Measurements from ENCODE around the gene IL34. TPM values are rescaled to one million over a fixed set of nuclear protein-coding genes. Genes with fewer than 3 reads are reported as not detected.
"Not testable (repeated sequence)": the region's sequence is repeated elsewhere in the genome, so short reads cannot be mapped to it uniquely, and the experiment has no call there.

IL34 gene
- polyA plus RNA-seq, 1 experiment = 3.0 TPM

GRCh38 chr16:70632273-70632672 is 14.1 kb upstream of the IL34 start:
- peaks cover 6% of the 10 kb centered on the region for H3K9me3 ChIP-seq (ENCODE audit: control insufficient read depth, insufficient read depth, low read length)
- TF ChIP-seq CTCF (IDR thresholded peaks at IDR 0.05; ENCODE audit: low read depth, low read length) = no peak
- no peak overlapping the region for H3K27ac ChIP-seq (ENCODE audit: low read depth, low read length)
- ChIA-PET POLR2A (no interaction called here), CTCF (no interaction called here)
- DNase-seq (ENCODE audit: low read depth, low spot score) = no peak
- no peaks in the 10 kb centered on the region for H3K27me3 ChIP-seq (ENCODE audit: control insufficient read depth, insufficient read depth, low read length)
- H3K4me3 ChIP-seq (ENCODE audit: low read depth, low read length) = no peak overlapping the region

- H3K4me3 ChIP-seq (ENCODE audit: low read depth, low read length); H3K9me3 ChIP-seq (ENCODE audit: control insufficient read depth, insufficient read depth, low read length); CTCF ChIA-PET; DNase-seq (ENCODE audit: low read depth, low spot score); POLR2A ChIA-PET; H3K27me3 ChIP-seq (ENCODE audit: control insufficient read depth, insufficient read depth, low read length); H3K27ac ChIP-seq (ENCODE audit: low read depth, low read length): not testable (repeated sequence)
These were observed 12.7 kb upstream of the IL34 start for GRCh38 chr16:70633617-70634016.

- Histone ChIP-seq H3K9me3 (ENCODE audit: control insufficient read depth, insufficient read depth, low read length) (peaks cover 6% of the 10 kb centered on the region), H3K4me3 (ENCODE audit: low read depth, low read length) (no peak overlapping the region), H3K27me3 (ENCODE audit: control insufficient read depth, insufficient read depth, low read length) (no peaks in the 10 kb centered on the region), H3K27ac (ENCODE audit: low read depth, low read length) (peak overlapping the region; percentile 97)
- no peak for TF ChIP-seq CTCF (IDR thresholded peaks at IDR 0.05; ENCODE audit: low read depth, low read length)
- DNase-seq (ENCODE audit: low read depth, low spot score) = no peak
- ChIA-PET CTCF (interaction anchor here (1.4 kb wide), 2 partner anchors 19 to 137 kb away, joined by 4 read pairs; no protein-coding TSS in a partner anchor), POLR2A (interaction anchor here (1.2 to 2.0 kb wide), 2 partner anchors 20 to 61 kb away, joined by 4 to 12 read pairs; no protein-coding TSS in a partner anchor)
These were observed 11.5 kb upstream of the IL34 start for GRCh38 chr16:70634861-70635260.

DNA sequence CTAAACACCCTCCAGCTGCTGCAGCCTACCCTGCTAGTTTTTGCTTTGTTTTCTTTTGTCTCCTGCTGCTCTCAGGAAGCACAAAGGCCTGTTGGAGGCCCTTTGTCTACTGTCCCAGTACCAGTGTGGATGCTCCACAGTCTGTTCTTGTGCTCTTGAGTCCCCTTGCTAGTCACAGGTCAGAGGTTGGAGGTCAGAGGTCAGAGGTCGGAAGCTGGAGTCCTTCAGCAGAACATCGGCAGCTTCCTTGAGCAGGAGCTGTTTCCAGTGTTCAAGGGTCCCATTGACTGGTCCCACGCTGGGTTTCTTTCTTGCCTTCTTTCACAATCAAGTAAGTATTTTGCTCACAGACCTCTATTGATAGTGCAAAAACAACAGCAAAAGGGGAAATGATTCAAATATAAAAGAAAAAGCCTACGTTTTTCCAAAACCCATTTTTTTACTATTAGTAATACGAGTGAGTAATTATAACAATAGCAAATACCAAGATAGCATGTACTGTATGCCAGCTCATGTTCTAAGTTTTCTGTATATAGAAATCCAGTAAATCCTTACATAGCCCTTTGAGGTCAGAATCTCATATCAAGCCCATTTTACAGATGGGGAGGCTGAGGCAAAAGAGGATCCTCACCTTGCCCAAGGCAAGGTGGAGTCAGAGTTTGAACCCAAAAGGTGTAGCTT is 10.9 kb upstream of the IL34 start:
- ChIA-PET POLR2A (interaction anchor here (0.6 to 2.0 kb wide), 5 partner anchors 11 to 184 kb away, joined by 3 to 12 read pairs (median 4); no protein-coding TSS in a partner anchor), CTCF (interaction anchor here (1.4 kb wide), 2 partner anchors 19 to 136 kb away, joined by 4 read pairs; no protein-coding TSS in a partner anchor)
- DNase-seq (ENCODE audit: low read depth, low spot score) = peak; percentile 51
- Histone ChIP-seq H3K27me3 (ENCODE audit: control insufficient read depth, insufficient read depth, low read length) (no peaks in the 10 kb centered on the region), H3K9me3 (ENCODE audit: control insufficient read depth, insufficient read depth, low read length) (peaks cover 2% of the 10 kb centered on the region), H3K4me3 (ENCODE audit: low read depth, low read length) (peak overlapping the region; percentile 5), H3K27ac (ENCODE audit: low read depth, low read length) (peak overlapping the region; percentile 97)
- TF ChIP-seq CTCF (IDR thresholded peaks at IDR 0.05; ENCODE audit: low read depth, low read length) = no peak

GRCh38 chr16:70638814-70639792 is 7.3 kb upstream of the IL34 start:
- CTCF ChIA-PET = interaction anchor here (0.6 to 1.1 kb wide), 4 partner anchors 12 to 66 kb away, joined by 3 to 4 read pairs (median 4); no protein-coding TSS in a partner anchor

More at GRCh38 chr16:70638814-70639792, 7.3 kb upstream of the IL34 start:
- no peak for TF ChIP-seq CTCF (IDR thresholded peaks at IDR 0.05; ENCODE audit: low read depth, low read length)
- POLR2A ChIA-PET = interaction anchor here (1.0 kb wide), 1 partner anchor 66 kb away, joined by 4 read pairs; no protein-coding TSS in a partner anchor
- no peaks in the 10 kb centered on the region for H3K9me3 ChIP-seq (ENCODE audit: control insufficient read depth, insufficient read depth, low read length)
- DNase-seq (ENCODE audit: low read depth, low spot score) = peak; percentile 54
- H3K4me3 ChIP-seq (ENCODE audit: low read depth, low read length) = no peak overlapping the region
- H3K27ac ChIP-seq (ENCODE audit: low read depth, low read length) = peak overlapping the region; percentile 66
- no peaks in the 10 kb centered on the region for H3K27me3 ChIP-seq (ENCODE audit: control insufficient read depth, insufficient read depth, low read length)
